HG03064 (cell line): ENCODE data around the gene NFATC1.

ENCODE experiments used
- ATAC-seq: cut with Tn5 transposase; IDR thresholded peaks from one replicate; pipeline ENCODE4 v1.9.1; 2021; ENCODE audit warnings: low read depth; ENCODE audit not compliant: unreplicated experiment

Gene NFATC1

DNA sequence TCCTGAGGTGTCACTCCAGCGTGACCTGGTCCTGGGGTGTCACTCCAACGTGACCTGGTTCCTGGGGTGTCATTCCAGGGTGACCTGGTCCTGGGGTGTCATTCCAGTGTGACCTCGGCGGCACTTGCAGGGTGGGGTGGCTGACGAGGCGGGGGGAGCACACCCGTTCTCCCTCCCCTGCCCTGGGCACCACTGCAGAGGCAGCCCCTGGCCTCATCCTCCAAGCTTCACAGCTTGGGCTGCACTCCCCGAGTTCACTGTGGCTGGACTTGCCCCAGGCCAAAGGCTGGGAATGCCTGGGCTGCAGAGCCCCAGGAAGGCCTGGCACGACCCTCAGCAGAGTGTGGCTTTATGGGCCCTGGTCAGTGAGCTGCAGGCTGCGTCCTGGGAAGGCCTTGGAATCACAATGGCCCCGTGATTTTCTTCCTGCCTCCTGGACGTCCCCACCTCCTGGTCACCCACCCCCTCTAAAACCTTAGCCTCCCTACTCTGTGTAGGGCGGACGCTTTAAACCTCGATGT, 88.3 kb downstream of the NFATC1 start:
- no peak for ATAC-seq

DNA sequence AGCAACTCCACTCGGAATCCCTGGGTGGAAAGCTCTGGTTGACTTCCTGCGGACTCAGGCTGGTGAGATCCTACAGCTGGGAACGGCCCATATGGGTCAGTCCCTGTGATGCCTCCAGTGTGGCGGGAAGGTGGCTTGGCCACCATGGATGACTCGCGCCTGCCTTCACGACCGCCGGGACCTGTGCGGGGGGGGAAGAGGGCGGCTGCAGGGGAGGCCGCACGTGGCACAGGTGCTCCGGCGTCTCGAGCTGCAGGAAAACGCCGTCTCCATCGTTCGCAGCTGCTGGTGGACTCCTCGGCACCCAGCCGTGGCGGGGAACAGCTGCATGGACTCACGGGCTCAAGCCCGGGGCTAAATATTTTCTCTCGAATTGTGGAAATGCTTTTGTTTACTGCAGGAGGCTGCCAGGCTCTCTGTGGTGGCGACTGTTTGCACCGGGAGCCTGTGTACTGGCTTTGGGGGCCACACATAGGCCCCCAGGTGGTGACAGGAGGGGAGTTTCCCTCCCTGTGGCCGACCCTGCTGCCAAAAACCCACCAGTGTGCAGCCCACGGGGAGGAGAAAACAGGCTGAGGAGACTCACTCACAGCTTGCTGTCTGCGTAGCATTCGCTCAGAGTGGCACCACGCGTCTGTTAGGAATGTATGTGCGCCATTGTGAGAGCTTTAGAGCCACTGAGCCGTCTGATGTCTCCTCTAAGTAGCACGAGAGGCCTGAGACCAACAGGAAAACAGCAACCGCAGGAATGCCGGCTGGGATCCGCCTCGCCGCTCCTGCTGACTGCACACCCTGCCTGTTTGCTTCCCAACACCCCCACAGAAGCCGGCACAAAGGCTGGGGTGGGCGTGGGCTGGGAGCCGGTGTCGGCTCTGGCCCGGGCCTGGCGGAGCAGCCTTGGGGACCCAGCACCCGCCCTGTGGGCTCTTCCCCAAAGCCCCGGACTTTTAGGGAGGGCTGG, 89.2 kb downstream of the NFATC1 start:
- ATAC-seq: no peak

DNA sequence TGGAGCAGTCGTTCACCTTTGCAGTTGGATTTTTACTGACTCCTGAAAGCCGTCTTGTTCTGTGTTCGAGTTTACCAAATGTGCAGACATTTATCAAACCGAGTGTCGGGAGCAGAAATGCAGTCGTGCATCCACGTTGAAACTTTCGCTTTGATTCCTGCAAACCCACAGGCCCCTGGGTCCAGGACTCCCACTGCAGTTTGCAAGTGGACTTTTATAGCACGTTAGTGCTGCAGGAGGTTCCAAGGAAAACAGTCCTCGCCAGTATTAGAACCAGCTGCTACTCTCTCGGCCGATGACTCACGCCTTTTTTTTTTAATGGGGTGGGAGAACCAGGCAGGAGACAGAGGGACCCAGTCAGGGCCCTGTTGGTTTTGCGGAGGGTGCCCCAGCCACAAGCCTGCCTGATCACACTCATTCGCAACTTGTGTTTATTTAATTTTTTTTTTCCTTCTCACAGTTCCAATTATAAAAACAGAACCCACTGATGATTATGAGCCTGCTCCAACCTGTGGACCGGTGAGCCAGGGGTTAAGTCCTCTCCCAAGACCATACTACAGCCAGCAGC, 90.1 kb downstream of the NFATC1 start:
- no peak for ATAC-seq

DNA sequence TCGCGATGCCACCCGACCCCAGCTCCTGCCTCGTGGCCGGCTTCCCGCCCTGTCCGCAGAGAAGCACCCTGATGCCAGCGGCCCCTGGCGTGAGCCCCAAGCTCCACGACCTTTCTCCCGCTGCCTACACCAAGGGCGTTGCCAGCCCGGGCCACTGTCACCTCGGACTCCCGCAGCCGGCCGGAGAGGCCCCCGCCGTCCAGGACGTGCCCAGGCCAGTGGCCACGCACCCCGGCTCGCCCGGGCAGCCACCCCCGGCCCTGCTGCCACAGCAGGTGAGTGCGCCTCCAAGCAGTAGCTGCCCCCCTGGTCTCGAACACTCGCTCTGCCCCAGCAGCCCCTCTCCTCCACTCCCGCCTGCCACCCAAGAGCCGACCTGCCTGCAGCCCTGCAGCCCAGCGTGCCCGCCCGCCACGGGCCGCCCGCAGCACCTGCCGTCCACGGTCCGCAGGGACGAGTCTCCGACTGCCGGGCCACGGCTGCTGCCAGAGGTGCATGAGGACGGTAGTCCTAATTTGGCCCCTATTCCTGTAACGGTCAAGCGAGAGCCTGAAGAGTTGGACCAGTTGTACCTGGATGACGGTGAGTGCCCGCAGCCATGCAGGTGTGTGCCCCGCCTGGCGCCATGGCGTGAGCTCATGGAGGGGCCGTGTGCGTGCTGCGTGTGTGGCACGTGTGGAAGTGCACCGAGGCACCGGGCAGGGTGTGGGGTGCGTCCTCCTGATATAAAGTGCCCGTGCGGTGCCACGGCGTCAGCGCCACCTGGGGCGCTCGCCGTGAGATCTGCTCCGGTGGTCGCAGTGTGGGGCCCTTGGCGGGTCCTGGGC, 90.8 kb downstream of the NFATC1 start:
- ATAC-seq: no peak

DNA sequence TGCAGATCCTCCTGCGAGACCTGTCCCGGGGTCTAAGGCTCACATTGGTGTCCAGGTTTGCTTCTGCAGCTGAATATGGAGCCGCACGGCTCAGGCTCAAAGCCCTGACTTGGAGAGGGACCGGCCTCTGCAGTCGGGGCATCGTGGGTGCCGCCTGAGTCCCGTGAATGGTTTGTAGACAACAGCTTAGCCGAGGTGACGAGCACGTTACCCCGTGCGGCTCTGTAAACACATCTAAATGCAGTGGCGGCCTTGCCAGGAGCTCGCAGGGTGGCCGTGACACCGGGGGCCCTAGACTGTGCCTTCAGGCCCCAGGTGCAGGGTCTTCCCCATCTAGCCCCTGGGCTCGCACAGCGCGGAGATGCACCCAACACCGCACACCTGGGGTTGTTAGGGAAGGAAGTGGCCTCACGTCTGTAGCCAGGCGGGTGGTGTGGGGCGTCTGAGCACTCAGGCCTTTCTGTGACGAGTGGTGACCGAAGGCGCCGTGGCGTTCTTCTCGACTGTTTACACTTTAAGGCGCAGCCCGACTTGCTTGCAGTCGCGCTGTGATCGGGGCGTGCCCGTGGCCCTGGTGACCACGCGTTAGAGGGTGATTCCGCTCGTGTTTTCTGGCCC, 91.6 kb downstream of the NFATC1 start:
- no peak for ATAC-seq

DNA sequence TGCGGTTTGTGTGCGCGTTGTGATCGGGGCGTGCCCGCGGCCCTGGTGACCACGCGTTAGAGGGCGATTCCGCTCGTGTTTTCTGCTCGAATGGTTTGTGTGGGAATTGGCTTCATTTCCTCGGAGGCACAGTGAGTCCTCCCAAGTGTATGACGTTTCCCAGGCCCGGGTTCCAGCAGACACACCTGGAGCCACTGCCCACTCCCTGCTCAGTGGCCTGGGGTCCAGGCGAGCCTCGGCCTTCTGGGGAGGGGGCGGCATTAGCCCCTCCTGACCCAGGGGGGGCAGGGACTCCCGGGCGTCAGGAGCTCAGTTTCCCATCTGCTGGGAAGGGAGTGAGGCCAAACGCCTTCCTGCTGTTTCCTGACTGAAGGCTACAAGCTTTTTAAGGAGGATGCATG, 92.1 kb downstream of the NFATC1 start:
- no peak for ATAC-seq

- no peak for ATAC-seq
Measured at GRCh38 chr18:79488311-79489050, 92.8 kb downstream of the NFATC1 start.

GRCh38 chr18:79489051-79489898, 93.5 kb downstream of the NFATC1 start:
- no peak for ATAC-seq

DNA sequence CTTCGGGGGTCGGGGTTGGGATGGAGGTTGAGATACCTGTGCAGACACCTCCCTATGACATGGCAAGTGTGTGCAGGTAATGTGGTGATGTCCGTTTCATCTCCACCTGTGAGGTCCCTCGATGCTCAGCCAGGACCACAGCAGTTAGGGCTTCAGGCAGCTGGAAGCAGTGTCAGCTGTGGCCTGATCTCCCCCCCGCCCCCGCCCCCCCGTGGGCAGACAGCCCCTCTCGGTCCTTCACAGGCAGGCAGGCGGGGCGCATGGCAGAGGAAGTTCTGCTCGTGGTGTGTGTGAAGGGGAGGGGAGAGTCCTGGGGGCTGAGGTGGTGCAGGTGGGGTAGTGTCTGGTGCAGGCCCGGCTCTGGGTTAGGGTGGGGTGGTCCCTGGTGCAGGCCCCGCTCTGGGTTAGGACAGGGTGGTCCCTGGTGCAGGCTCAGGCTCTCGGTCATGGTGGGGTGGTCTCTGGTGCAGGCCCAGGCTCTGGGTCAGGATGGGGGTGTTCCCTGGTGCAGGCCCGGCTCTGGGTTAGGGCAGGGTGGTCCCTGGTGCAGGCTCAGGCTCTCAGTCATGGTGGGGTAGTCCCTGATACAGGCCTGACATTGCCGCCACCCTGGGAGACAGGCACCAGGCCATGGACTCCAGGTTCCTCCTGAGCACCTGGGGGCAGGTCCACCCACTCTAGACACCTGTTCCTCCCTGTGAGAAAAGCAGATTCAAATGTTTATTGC, 94.3 kb downstream of the NFATC1 start:
- no peak for ATAC-seq

DNA sequence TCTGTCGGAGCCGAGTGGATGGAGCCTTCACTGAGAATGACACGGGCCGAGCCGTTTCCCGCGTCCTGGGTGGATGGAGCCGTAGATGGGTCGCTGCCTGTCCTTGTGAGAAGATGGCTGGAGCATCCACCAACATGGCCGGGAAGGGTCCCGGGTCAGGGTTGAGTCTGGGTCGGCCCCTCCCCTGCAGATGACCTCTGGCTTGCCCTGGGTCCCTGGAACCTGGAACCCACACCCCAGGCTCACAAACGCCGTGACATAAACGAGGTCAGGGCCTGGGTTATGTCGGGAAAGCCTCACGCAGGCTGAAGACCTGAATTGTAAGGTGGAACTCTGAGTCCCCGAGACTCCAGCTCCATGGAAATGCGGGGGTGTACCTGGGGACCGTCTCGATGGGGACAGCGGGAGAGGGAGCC, 94.9 kb downstream of the NFATC1 start:
- no peak for ATAC-seq

DNA sequence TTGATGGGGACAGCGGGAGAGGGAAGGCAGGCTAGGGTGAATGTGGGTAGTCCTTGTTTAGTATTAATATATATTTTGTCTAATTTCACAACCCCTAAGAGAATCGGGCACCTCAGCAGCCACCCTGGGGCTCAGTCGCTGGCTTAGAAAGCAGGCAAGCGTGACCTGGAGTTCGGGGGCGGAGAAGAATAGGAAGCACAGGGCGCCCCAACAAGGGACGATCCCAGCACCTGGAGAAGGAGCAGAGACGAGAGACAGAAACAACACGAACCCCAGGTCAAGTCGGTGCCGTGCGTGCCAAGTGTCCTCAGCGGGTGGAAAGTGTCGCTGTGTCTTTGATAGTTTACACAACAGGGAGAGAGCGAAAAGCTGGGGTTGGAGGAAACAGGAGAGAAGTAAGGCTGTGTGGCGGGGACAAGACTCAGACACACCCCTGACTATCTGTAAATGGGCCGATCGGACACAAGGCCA, 95.4 kb downstream of the NFATC1 start:
- no peak for ATAC-seq

- ATAC-seq: no peak
Measured at GRCh38 chr18:79493211-79493800, 97.6 kb downstream of the NFATC1 start.

DNA sequence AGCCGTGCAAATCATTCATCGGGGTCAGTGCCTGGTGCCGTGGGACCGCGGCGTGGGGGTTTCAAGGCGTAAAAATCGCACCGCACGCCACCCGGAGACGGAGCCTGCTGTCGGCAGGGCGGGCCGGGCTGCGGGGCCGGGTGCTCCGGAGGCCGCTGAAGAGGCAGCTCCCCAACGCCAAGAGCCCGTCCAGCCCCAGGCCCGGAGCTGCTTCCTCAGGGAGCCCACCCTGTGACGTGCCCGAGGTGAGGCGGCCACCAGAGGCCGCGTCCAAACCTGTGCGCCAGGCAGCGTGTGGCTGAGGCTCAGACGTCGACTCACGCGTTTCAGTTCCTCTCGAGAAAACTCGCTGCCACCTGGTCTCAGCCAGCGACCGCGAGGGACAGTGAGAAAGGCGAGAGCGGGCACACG, 98.1 kb downstream of the NFATC1 start:
- no peak for ATAC-seq

GRCh38 chr18:79494936-79495335, 99.2 kb downstream of the NFATC1 start:
- ATAC-seq: no peak

DNA sequence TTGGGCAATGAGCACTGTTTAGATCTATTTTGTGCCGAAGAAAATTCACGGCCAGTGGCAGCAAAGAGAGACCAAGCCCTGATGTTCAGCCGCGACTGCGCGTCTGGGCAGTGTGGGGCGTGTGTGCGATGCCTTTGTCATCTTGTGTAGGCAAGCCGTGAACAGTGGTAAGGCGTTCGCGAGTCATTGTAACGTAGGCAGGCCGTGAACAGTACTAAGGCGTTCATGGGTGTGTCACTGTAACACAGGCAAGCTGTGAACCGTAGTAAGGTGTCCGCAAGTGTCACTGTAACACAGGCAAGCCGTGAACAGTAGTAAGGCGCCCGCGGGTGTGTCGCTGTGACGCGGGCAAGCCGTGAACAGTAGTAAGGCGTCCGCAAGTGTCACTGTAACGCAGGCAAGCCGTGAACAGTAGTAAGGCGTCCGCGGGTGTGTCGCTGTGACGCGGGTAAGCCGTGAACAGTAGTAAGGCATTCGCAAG, 99.9 kb downstream of the NFATC1 start:
- ATAC-seq: no peak

DNA sequence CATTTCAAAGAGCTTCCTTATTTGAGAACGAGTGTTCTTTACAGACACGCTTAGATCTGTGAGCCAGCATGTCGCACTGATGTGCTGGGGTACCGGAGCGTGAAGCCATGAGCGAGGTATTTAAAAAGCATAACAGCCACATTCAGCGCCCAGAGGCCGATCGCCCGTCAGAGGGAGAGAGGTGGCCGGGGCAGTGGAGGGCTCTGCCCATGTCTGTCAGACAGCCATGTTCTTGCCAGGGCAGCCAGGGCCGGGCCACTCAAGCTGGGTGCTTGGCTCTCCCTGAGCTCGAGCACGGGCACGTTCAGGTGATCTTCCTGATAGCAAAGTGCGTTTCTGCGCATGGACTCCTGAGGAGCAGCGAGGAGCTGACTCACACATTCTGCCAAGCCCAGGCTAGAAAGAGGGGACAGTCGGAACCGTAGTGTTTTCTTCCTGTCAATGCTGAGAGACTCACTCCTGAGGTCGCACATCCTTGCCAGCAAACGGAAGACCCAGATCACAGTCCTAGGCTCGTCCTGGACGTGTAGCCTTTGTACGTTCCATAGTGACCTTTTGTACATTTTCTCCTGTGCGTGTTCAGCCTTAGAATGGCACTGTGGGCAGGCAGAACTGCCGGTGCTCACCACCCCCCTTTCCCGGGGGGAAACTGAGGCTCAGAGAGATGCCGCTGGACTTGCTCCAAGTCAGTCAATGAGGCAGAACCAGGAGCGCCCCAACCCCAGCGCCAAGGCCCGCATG, 100.7 kb downstream of the NFATC1 start:
- no peak for ATAC-seq
